MCF 10A (cell line): ENCODE results near the gene NRGN. TPM values are rescaled to one million over a fixed set of nuclear protein-coding genes. Genes with fewer than 3 reads are reported as not detected.

Source experiments
- BruUV-seq: library from RNA; stranded (reverse); fragments of 400-500 nt; replicated peaks from 2 replicates; lab custom pipeline; 2021; lab: Mats Ljungman, UMichigan
- CTCF ChIA-PET: fragments of 300-600 bp; sonication (Branson Sonifier 250); formaldehyde crosslinking; extraction: SDS; loops from one replicate; lab custom pipeline; 2021; ENCODE audit warnings: antibody characterized with exemption, inconsistent platforms; lab: Yijun Ruan, JAX
- POLR2A ChIA-PET: fragments of 300-600, 350-650 bp; sonication (Branson Sonifier 250); formaldehyde crosslinking; extraction: SDS; loops from one replicate; lab custom pipeline; 2020; ENCODE audit warnings: antibody characterized with exemption, inconsistent platforms; lab: Yijun Ruan, JAX
- DNase-seq: peaks from one replicate; pipeline ENCODE4 v3.0.0-alpha.2; 2018; ENCODE audit not compliant: unreplicated experiment
- H3K27ac Mint-ChIP-seq: one replicate; pipeline ENCODE4 v1.8.0; 2022; ENCODE audit warnings: mild to moderate bottlenecking, low read depth, mixed read lengths; ENCODE audit not compliant: unreplicated experiment
- H3K27me3 Mint-ChIP-seq: one replicate; pipeline ENCODE4 v1.8.0; 2022; ENCODE audit warnings: mixed read lengths; ENCODE audit not compliant: insufficient read depth, unreplicated experiment
- H3K36me3 Mint-ChIP-seq: one replicate; pipeline ENCODE4 v1.8.0; 2022; ENCODE audit warnings: mild to moderate bottlenecking, moderate library complexity, mixed read lengths; ENCODE audit not compliant: insufficient read depth, unreplicated experiment
- H3K4me1 Mint-ChIP-seq: one replicate; pipeline ENCODE4 v1.8.0; 2022; ENCODE audit warnings: mixed read lengths; ENCODE audit not compliant: insufficient read depth, unreplicated experiment
- H3K4me3 Mint-ChIP-seq: one replicate; pipeline ENCODE4 v1.8.0; 2022; ENCODE audit warnings: mild to moderate bottlenecking, moderate library complexity, mixed read lengths; ENCODE audit not compliant: unreplicated experiment
- H3K9me3 Mint-ChIP-seq: one replicate; pipeline ENCODE4 v1.8.0; 2022; ENCODE audit warnings: mixed read lengths; ENCODE audit not compliant: unreplicated experiment
- CTCF ChIP-seq: fragments of 200-600 bp; IDR thresholded peaks from one replicate; pipeline ENCODE4 v1.8.0; 2022; ENCODE audit warnings: antibody characterized with exemption, mild to moderate bottlenecking; ENCODE audit not compliant: unreplicated experiment
- intact Hi-C: fragments of 100-400 bp; cut with micrococcal nuclease; formaldehyde crosslinking; loops from 2 replicates; pipeline ENCODE4 v1.14.1; 2022
- total RNA-seq: library from RNA; stranded (reverse); gene quantifications from 2 replicates; pipeline ENCODE4 v1.2.3, GENCODE V29; 2022

NRGN gene
- total RNA-seq, 1 experiment from 2014 or later: 1.4 TPM

- Mint-ChIP-seq H3K27me3 (peaks cover 23% of the 10 kb centered on the region), H3K4me3 (peak overlapping the region; percentile 72), H3K4me1 (peaks cover 8% of the 10 kb centered on the region), H3K9me3 (no peaks in the 10 kb centered on the region), H3K36me3 (no peaks in the 10 kb centered on the region), H3K27ac (no peak overlapping the region)
- ChIA-PET CTCF (interaction anchor here (0.9 to 1.5 kb wide), 4 partner anchors 24 to 47 kb away, joined by 3 to 5 read pairs (median 4); no protein-coding TSS in a partner anchor), POLR2A (interaction anchor here (0.9 to 1.6 kb wide), 4 partner anchors 13 to 47 kb away, joined by 4 to 7 read pairs (median 4); partner anchors contain the start of genes SIAE and SPA17)
- no peak for TF ChIP-seq CTCF
- intact Hi-C loops: no loop called here
- peak; percentile 46 for DNase-seq
- no TSS peak for BruUV-seq
Observed at GRCh38 chr11:124717786-124718651, 21.7 kb upstream of the NRGN start.

- Mint-ChIP-seq H3K27me3 (peaks cover 31% of the 10 kb centered on the region), H3K4me3 (peak overlapping the region; percentile 72), H3K36me3 (no peaks in the 10 kb centered on the region), H3K9me3 (no peaks in the 10 kb centered on the region), H3K27ac (no peak overlapping the region), H3K4me1 (peaks cover 8% of the 10 kb centered on the region)
- ChIA-PET CTCF (interaction anchor here (0.7 to 1.2 kb wide), 3 partner anchors 21 to 42 kb away, joined by 3 to 4 read pairs (median 3); no protein-coding TSS in a partner anchor), POLR2A (interaction anchor here (1.5 kb wide), 1 partner anchor 48 kb away, joined by 4 read pairs; no protein-coding TSS in a partner anchor)
- intact Hi-C loops: no loop called here
- no peak for DNase-seq
- BruUV-seq: no TSS peak
- TF ChIP-seq CTCF: no peak
Observed at GRCh38 chr11:124718801-124719200, 20.9 kb upstream of the NRGN start.

GRCh38 chr11:124719534-124719933 lies 20.2 kb upstream of the NRGN start:
- TF ChIP-seq CTCF: no peak
- CTCF ChIA-PET: interaction anchor here (0.7 to 1.2 kb wide), 5 partner anchors 19 to 75 kb away, joined by 3 to 8 read pairs (median 4); no protein-coding TSS in a partner anchor
- DNase-seq: no peak
- no peaks in the 10 kb centered on the region for H3K9me3 Mint-ChIP-seq
- H3K27me3 Mint-ChIP-seq: peaks cover 38% of the 10 kb centered on the region
- intact Hi-C loops: no loop called here
- no TSS peak for BruUV-seq
- H3K4me3 Mint-ChIP-seq: no peak overlapping the region
- H3K36me3 Mint-ChIP-seq: no peaks in the 10 kb centered on the region
- H3K27ac Mint-ChIP-seq: no peak overlapping the region
- peaks cover 8% of the 10 kb centered on the region for H3K4me1 Mint-ChIP-seq
- POLR2A ChIA-PET: interaction anchor here (1.5 kb wide), 1 partner anchor 79 kb away, joined by 3 read pairs; no protein-coding TSS in a partner anchor

- no peaks in the 10 kb centered on the region for H3K36me3 Mint-ChIP-seq
- no peak overlapping the region for H3K27ac Mint-ChIP-seq
- no peak for DNase-seq
- no peaks in the 10 kb centered on the region for H3K9me3 Mint-ChIP-seq
- no peak overlapping the region for H3K4me3 Mint-ChIP-seq
- BruUV-seq: no TSS peak
- CTCF ChIA-PET: interaction anchor here (0.7 kb wide), 1 partner anchor 78 kb away, joined by 3 read pairs; no protein-coding TSS in a partner anchor
- H3K4me1 Mint-ChIP-seq: peaks cover 16% of the 10 kb centered on the region
- POLR2A ChIA-PET: no interaction called here
- peaks cover 39% of the 10 kb centered on the region for H3K27me3 Mint-ChIP-seq
- TF ChIP-seq CTCF: no peak
- intact Hi-C loops: no loop called here
Observed at GRCh38 chr11:124722176-124722575, 17.6 kb upstream of the NRGN start.
